ENCODE measurements around the gene FRMD4A. TPM values are rescaled to one million over a fixed set of nuclear protein-coding genes. Genes with fewer than 3 reads are reported as not detected.
A peak's percentile ranks its signal among the peaks of the same experiment; 100 is the strongest.
"Not testable (repeated sequence)": the region's sequence is repeated elsewhere in the genome, so short reads cannot be mapped to it uniquely, and the experiment has no call there.

FRMD4A gene
- polyA plus RNA-seq, 1 donor (not counting 4 experiments of a cell fraction or from before 2014, with no cell fraction given): 12.9 TPM

GRCh38 chr10:13769946-13770345, 560.8 kb downstream of the FRMD4A start:
- dilution Hi-C loops (cut with MboI; ENCODE audit: extremely low pct_ligation_motif_present, low sequenced_read_pairs): no loop called here
- Histone ChIP-seq H2AFZ (ENCODE audit: control insufficient read depth, low read length) (no peak overlapping the region), H3K27me3 (ENCODE audit: control insufficient read depth, extremely low read depth, insufficient read depth, low read length) (no peaks in the 10 kb centered on the region), H3K4me2 (ENCODE audit: control insufficient read depth, extremely low read depth, insufficient read depth, low read depth, low read length) (peak overlapping the region; percentile 79), H3K27ac (ENCODE audit: control insufficient read depth, insufficient read depth, low read length) (peak overlapping the region; percentile 66), H3K9me3 (ENCODE audit: control insufficient read depth, low read depth, low read length) (no peaks in the 10 kb centered on the region), H3K79me2 (ENCODE audit: control insufficient read depth, insufficient read depth, low read length) (no peaks in the 10 kb centered on the region), H3K9ac (ENCODE audit: control insufficient read depth, extremely low read depth, insufficient read depth, low read length) (peak overlapping the region; percentile 50), H3K36me3 (ENCODE audit: control insufficient read depth in 2 of 2, extremely low read depth in 1 of 2, insufficient read depth in 2 of 2, low read length in 2 of 2) (no peaks in the 10 kb centered on the region), H3K4me3 (ENCODE audit: control insufficient read depth in 2 of 3, extremely low read depth in 1 of 3, insufficient read depth in 2 of 3, low read depth in 1 of 3, low read length in 3 of 3) (peak overlapping the region in 1 of 3 experiments; percentile 24), H4K20me1 (ENCODE audit: control insufficient read depth, extremely low read depth, insufficient read depth, low read length) (no peaks in the 10 kb centered on the region), H3K9me1 (ENCODE audit: control insufficient read depth, extremely low read depth, insufficient read depth, low read length) (peaks cover 2% of the 10 kb centered on the region), H3K4me1 (ENCODE audit: control insufficient read depth, extremely low read depth, insufficient read depth, low read length) (peaks cover 32% of the 10 kb centered on the region)
- FAIRE-seq (peak; percentile 94), DNase-seq (ENCODE audit: low read depth, low spot score) (peak; percentile 96)
- TF ChIP-seq CTCF (optimal IDR thresholded peaks at IDR 0.05 in 1 of 3, IDR thresholded peaks at IDR 0.05 in 1 of 3, conservative IDR thresholded peaks at IDR 0.05 in 1 of 3; ENCODE audit: extremely low read depth in 1 of 3, insufficient read depth in 2 of 3, low read length in 3 of 3): no peak
- TF ChIP-seq EZH2 (IDR thresholded peaks at IDR 0.05; ENCODE audit: low read length): no peak

GRCh38 chr10:13767676-13768178, 563.0 kb downstream of the FRMD4A start:
- FAIRE-seq (no peak), DNase-seq (ENCODE audit: low read depth, low spot score) (no peak)
- Histone ChIP-seq H3K4me3 (ENCODE audit: control insufficient read depth in 2 of 3, extremely low read depth in 1 of 3, insufficient read depth in 2 of 3, low read depth in 1 of 3, low read length in 3 of 3) (no peak overlapping the region), H3K27ac (ENCODE audit: control insufficient read depth, insufficient read depth, low read length) (no peak overlapping the region), H3K4me2 (ENCODE audit: control insufficient read depth, extremely low read depth, insufficient read depth, low read depth, low read length) (no peak overlapping the region), H4K20me1 (ENCODE audit: control insufficient read depth, extremely low read depth, insufficient read depth, low read length) (no peaks in the 10 kb centered on the region), H3K79me2 (ENCODE audit: control insufficient read depth, insufficient read depth, low read length) (no peaks in the 10 kb centered on the region), H3K27me3 (ENCODE audit: control insufficient read depth, extremely low read depth, insufficient read depth, low read length) (no peaks in the 10 kb centered on the region), H3K9me1 (ENCODE audit: control insufficient read depth, extremely low read depth, insufficient read depth, low read length) (no peaks in the 10 kb centered on the region), H3K4me1 (ENCODE audit: control insufficient read depth, extremely low read depth, insufficient read depth, low read length) (peaks cover 19% of the 10 kb centered on the region), H3K9me3 (ENCODE audit: control insufficient read depth, low read depth, low read length) (no peaks in the 10 kb centered on the region), H3K9ac (ENCODE audit: control insufficient read depth, extremely low read depth, insufficient read depth, low read length) (no peak overlapping the region), H2AFZ (ENCODE audit: control insufficient read depth, low read length) (no peak overlapping the region), H3K36me3 (ENCODE audit: control insufficient read depth in 2 of 2, extremely low read depth in 1 of 2, insufficient read depth in 2 of 2, low read length in 2 of 2) (no peaks in the 10 kb centered on the region)
- TF ChIP-seq EZH2 (IDR thresholded peaks at IDR 0.05; ENCODE audit: low read length): no peak
- TF ChIP-seq CTCF (optimal IDR thresholded peaks at IDR 0.05 in 1 of 3, IDR thresholded peaks at IDR 0.05 in 1 of 3, conservative IDR thresholded peaks at IDR 0.05 in 1 of 3; ENCODE audit: extremely low read depth in 1 of 3, insufficient read depth in 2 of 3, low read length in 3 of 3): no peak
- dilution Hi-C loops (cut with MboI; ENCODE audit: extremely low pct_ligation_motif_present, low sequenced_read_pairs): no loop called here

- H3K9me1 ChIP-seq (ENCODE audit: control insufficient read depth, extremely low read depth, insufficient read depth, low read length); H3K36me3 ChIP-seq (ENCODE audit: control insufficient read depth in 2 of 2, extremely low read depth in 1 of 2, insufficient read depth in 2 of 2, low read length in 2 of 2); H3K79me2 ChIP-seq (ENCODE audit: control insufficient read depth, insufficient read depth, low read length); DNase-seq (ENCODE audit: low read depth, low spot score); H4K20me1 ChIP-seq (ENCODE audit: control insufficient read depth, extremely low read depth, insufficient read depth, low read length); H3K9ac ChIP-seq (ENCODE audit: control insufficient read depth, extremely low read depth, insufficient read depth, low read length); H3K9me3 ChIP-seq (ENCODE audit: control insufficient read depth, low read depth, low read length); dilution Hi-C loops (cut with MboI; ENCODE audit: extremely low pct_ligation_motif_present, low sequenced_read_pairs); H3K27ac ChIP-seq (ENCODE audit: control insufficient read depth, insufficient read depth, low read length); H3K4me3 ChIP-seq (ENCODE audit: control insufficient read depth in 2 of 3, extremely low read depth in 1 of 3, insufficient read depth in 2 of 3, low read depth in 1 of 3, low read length in 3 of 3); FAIRE-seq; H2AFZ ChIP-seq (ENCODE audit: control insufficient read depth, low read length); H3K4me2 ChIP-seq (ENCODE audit: control insufficient read depth, extremely low read depth, insufficient read depth, low read depth, low read length); H3K27me3 ChIP-seq (ENCODE audit: control insufficient read depth, extremely low read depth, insufficient read depth, low read length): not testable (repeated sequence)
- peaks cover 16% of the 10 kb centered on the region for H3K4me1 ChIP-seq (ENCODE audit: control insufficient read depth, extremely low read depth, insufficient read depth, low read length)
Observed at GRCh38 chr10:13767148-13767547, 563.6 kb downstream of the FRMD4A start.
